ENCODE data around the gene GRB7.
A peak's percentile ranks its signal among the peaks of the same experiment; 100 is the strongest.

GRB7 gene

DNA sequence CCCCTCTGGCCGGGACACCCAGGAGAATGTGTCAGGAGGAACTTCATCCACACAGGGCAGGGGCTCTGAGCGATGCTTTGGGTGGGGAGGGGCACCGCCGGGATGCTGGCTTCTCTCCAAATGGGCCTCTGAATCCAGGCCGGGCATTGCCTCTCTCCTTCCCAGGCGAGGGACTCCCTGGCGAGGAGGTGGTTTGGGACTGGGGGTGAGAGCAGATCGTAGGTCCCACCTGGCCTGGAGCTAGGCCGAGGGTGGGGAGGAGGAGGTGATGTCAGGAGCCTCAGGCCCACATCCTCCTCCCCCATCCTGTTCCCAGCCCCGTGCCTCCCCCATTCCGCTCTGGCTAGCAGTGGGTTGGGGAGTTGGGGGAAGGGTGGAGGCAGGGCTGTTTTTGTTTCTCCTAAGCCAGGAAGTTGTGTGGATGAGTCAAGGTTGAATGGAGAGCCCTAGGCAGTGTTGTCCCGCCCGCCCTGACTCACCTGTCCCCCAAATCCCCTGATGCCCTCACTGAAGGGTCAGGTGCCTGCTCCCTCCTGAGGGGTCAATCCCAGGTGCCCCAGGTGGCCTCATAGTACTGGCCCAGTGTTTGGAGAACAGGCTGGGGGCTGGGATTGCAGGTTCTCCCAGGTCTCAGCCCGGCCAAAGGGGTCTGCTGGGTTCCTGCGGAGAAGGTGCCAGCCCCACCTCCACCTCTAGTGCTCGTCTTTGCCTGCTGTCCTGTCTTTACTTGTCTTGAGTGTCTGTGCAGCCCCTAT lies 2.8 kb downstream of the GRB7 start:
- no peak overlapping the region for H3K4me3 ChIP-seq (ENCODE audit: low read depth, low read length)
- DNase-seq (ENCODE audit: low read depth), result peak; percentile 33
- TF ChIP-seq, protein P1, sequence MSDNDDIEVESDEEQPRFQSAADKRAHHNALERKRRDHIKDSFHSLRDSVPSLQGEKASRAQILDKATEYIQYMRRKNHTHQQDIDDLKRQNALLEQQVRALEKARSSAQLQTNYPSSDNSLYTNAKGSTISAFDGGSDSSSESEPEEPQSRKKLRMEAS (IDR thresholded peaks at IDR 0.05; ENCODE audit: low read depth, low read length), result no peak
- TF ChIP-seq CTCF (IDR thresholded peaks at IDR 0.05; ENCODE audit: low read depth, low read length) (no peak), MYC (IDR thresholded peaks at IDR 0.05; ENCODE audit: low read depth, low read length) (no peak), POLR2A (IDR thresholded peaks at IDR 0.05; ENCODE audit: extremely low read depth, insufficient read length) (no peak)

DNA sequence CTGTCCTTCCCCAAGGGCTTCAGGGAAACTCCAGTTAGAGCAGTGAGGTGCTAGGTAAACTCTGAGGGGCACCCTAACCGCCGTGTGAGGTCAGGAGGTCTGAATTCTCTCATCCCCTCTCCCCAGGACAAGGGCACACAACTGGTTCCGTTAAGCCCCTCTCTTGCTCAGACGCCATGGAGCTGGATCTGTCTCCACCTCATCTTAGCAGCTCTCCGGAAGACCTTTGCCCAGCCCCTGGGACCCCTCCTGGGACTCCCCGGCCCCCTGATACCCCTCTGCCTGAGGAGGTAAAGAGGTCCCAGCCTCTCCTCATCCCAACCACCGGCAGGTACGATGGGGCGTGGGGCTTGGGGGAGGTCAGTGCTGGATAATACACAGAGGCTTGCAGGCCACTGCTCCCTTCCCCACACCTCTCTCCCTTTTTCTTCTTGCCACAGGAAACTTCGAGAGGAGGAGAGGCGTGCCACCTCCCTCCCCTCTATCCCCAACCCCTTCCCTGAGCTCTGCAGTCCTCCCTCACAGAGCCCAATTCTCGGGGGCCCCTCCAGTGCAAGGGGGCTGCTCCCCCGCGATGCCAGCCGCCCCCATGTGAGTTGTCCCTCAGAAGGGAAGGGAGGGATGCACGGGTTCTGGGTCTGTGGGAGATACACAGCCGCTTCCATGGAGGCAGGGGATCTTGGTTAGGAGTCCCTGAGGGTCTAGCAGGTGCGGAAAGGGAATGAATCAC lies 4.6 kb downstream of the GRB7 start:
- TF ChIP-seq MYC (IDR thresholded peaks at IDR 0.05; ENCODE audit: low read depth, low read length) (no peak), CTCF (IDR thresholded peaks at IDR 0.05; ENCODE audit: low read depth, low read length) (no peak), POLR2A (IDR thresholded peaks at IDR 0.05; ENCODE audit: extremely low read depth, insufficient read length) (no peak)
- TF ChIP-seq, protein P1 (IDR thresholded peaks at IDR 0.05; ENCODE audit: low read depth, low read length), result no peak
- DNase-seq (ENCODE audit: low read depth), result no peak
- no peak overlapping the region for H3K4me3 ChIP-seq (ENCODE audit: low read depth, low read length)

GRCh38 chr17:39742856-39743436 lies 5.2 kb downstream of the GRB7 start:
- no peak overlapping the region for H3K4me3 ChIP-seq (ENCODE audit: low read depth, low read length)
- DNase-seq (ENCODE audit: low read depth), result no peak
- TF ChIP-seq POLR2A (IDR thresholded peaks at IDR 0.05; ENCODE audit: extremely low read depth, insufficient read length) (no peak), MYC (IDR thresholded peaks at IDR 0.05; ENCODE audit: low read depth, low read length) (no peak), CTCF (IDR thresholded peaks at IDR 0.05; ENCODE audit: low read depth, low read length) (no peak)
- TF ChIP-seq, protein P1 (IDR thresholded peaks at IDR 0.05; ENCODE audit: low read depth, low read length), result no peak

- no peak overlapping the region for H3K4me3 ChIP-seq (ENCODE audit: low read depth, low read length)
- TF ChIP-seq MYC (IDR thresholded peaks at IDR 0.05; ENCODE audit: low read depth, low read length) (no peak), POLR2A (IDR thresholded peaks at IDR 0.05; ENCODE audit: extremely low read depth, insufficient read length) (no peak), CTCF (IDR thresholded peaks at IDR 0.05; ENCODE audit: low read depth, low read length) (no peak)
- TF ChIP-seq, protein P1 (IDR thresholded peaks at IDR 0.05; ENCODE audit: low read depth, low read length), result no peak
- DNase-seq (ENCODE audit: low read depth), result no peak
Measured at GRCh38 chr17:39744075-39744835, 6.5 kb downstream of the GRB7 start.

GRCh38 chr17:39744836-39745215 lies 7.1 kb downstream of the GRB7 start:
- peak; percentile 5 for TF ChIP-seq CTCF (IDR thresholded peaks at IDR 0.05; ENCODE audit: low read depth, low read length)
- no peak for TF ChIP-seq MYC (IDR thresholded peaks at IDR 0.05; ENCODE audit: low read depth, low read length)
- H3K4me3 ChIP-seq (ENCODE audit: low read depth, low read length), result no peak overlapping the region
- no peak for DNase-seq (ENCODE audit: low read depth)
